Stimulated activated naive CD8-positive, alpha-beta T cell treated with anti-CD3 and anti-CD28 coated beads, Interleukin-15, amount 100 ng/mL, for 72 hours (primary cell): Measurements from ENCODE around the gene SLC9A2.

ENCODE experiments used
- ATAC-seq: fragments of 150-1000 bp; cut with Tn5 transposase; 2 replicates; pipeline ENCODE4 v1.10.0; 2021; ENCODE audit warnings: mild to moderate bottlenecking, moderate library complexity
- DNase-seq, 2 donors: peaks; one replicate each; pipeline ENCODE4 v3.0.0; 2021 to 2022
- H3K27ac Mint-ChIP-seq, 2 donors: one replicate each; pipeline ENCODE4 v1.8.0; 2022; ENCODE audit warnings: mild to moderate bottlenecking in 2 of 2, mixed read lengths in 2 of 2, moderate library complexity in 2 of 2
- H3K27me3 Mint-ChIP-seq: one replicate; pipeline ENCODE4 v1.8.0; 2022; ENCODE audit warnings: mixed read lengths
- H3K4me1 Mint-ChIP-seq: one replicate; pipeline ENCODE4 v1.8.0; 2022; ENCODE audit warnings: mild to moderate bottlenecking, mixed read lengths
- H3K4me3 Mint-ChIP-seq, 2 donors: one replicate each; pipeline ENCODE4 v1.8.0; 2022; ENCODE audit warnings: mild to moderate bottlenecking in 2 of 2, mixed read lengths in 2 of 2, moderate library complexity in 1 of 2
- H3K9me3 Mint-ChIP-seq, 2 donors: one replicate each; pipeline ENCODE4 v1.8.0; 2022; ENCODE audit warnings: mixed read lengths in 2 of 2

SLC9A2 gene

GRCh38 chr2:102724553-102724952 lies 105.2 kb downstream of the SLC9A2 start:
- H3K9me3 Mint-ChIP-seq: no peaks in the 10 kb centered on the region
- no peak overlapping the region for H3K4me3 Mint-ChIP-seq
- ATAC-seq: no peak
- no peaks in the 10 kb centered on the region for H3K4me1 Mint-ChIP-seq
- H3K27me3 Mint-ChIP-seq: no peaks in the 10 kb centered on the region
- DNase-seq: no peak
- no peak overlapping the region for H3K27ac Mint-ChIP-seq

- Mint-ChIP-seq H3K9me3 (no peaks in the 10 kb centered on the region), H3K4me1 (no peaks in the 10 kb centered on the region), H3K4me3 (no peak overlapping the region), H3K27ac (no peak overlapping the region), H3K27me3 (no peaks in the 10 kb centered on the region)
- DNase-seq (no peak), ATAC-seq (no peak)
Measured at GRCh38 chr2:102726128-102727087, 107.1 kb downstream of the SLC9A2 start.

- H3K9me3 Mint-ChIP-seq: no peaks in the 10 kb centered on the region
- peak overlapping the region; percentile 27 to 97 for H3K27ac Mint-ChIP-seq
- ATAC-seq (peak; percentile 1), DNase-seq (no peak)
- no peaks in the 10 kb centered on the region for H3K27me3 Mint-ChIP-seq
- peak overlapping the region; percentile 95 to 97 for H3K4me3 Mint-ChIP-seq
- H3K4me1 Mint-ChIP-seq: peaks cover 42% of the 10 kb centered on the region
Measured at GRCh38 chr2:102735416-102736109, 116.2 kb downstream of the SLC9A2 start.

GRCh38 chr2:102736110-102736409 lies 116.7 kb downstream of the SLC9A2 start:
- DNase-seq (no peak), ATAC-seq (peak; percentile 41)
- Mint-ChIP-seq H3K27me3 (no peaks in the 10 kb centered on the region), H3K4me3 (peak overlapping the region; percentile 95 to 97), H3K27ac (peak overlapping the region; percentile 94 to 97), H3K9me3 (no peaks in the 10 kb centered on the region), H3K4me1 (peaks cover 42% of the 10 kb centered on the region)

GRCh38 chr2:102736410-102737409 lies 117.4 kb downstream of the SLC9A2 start:
- Mint-ChIP-seq H3K4me1 (peaks cover 42% of the 10 kb centered on the region), H3K27me3 (no peaks in the 10 kb centered on the region), H3K27ac (peak overlapping the region; percentile 94 to 97), H3K4me3 (peak overlapping the region; percentile 95 to 97), H3K9me3 (no peaks in the 10 kb centered on the region)
- DNase-seq: peak; percentile 83 to 85
- peak; percentile 95 for ATAC-seq

GRCh38 chr2:102737431-102737830 lies 118.1 kb downstream of the SLC9A2 start:
- Mint-ChIP-seq H3K9me3 (no peaks in the 10 kb centered on the region), H3K4me1 (peaks cover 42% of the 10 kb centered on the region), H3K27ac (peak overlapping the region in 1 of 2 donors; percentile 66), H3K4me3 (peak overlapping the region; percentile 95 to 97), H3K27me3 (no peaks in the 10 kb centered on the region)
- ATAC-seq: no peak
- no peak for DNase-seq

GRCh38 chr2:102743259-102743658 lies 123.9 kb downstream of the SLC9A2 start:
- DNase-seq (no peak), ATAC-seq (no peak)
- Mint-ChIP-seq H3K4me3 (no peak overlapping the region), H3K4me1 (peaks cover 7% of the 10 kb centered on the region), H3K27ac (no peak overlapping the region), H3K9me3 (peaks cover 0 to 10% of the 10 kb centered on the region in 2 donors), H3K27me3 (no peaks in the 10 kb centered on the region)

- Mint-ChIP-seq H3K27me3 (no peaks in the 10 kb centered on the region), H3K4me1 (peaks cover 5% of the 10 kb centered on the region), H3K9me3 (peaks cover 0 to 10% of the 10 kb centered on the region in 2 donors), H3K4me3 (no peak overlapping the region), H3K27ac (no peak overlapping the region)
- DNase-seq: no peak
- ATAC-seq: no peak
Measured at GRCh38 chr2:102748107-102748506, 128.8 kb downstream of the SLC9A2 start.

GRCh38 chr2:102749938-102750337 lies 130.6 kb downstream of the SLC9A2 start:
- H3K4me3 Mint-ChIP-seq: no peak overlapping the region
- H3K27ac Mint-ChIP-seq: no peak overlapping the region
- H3K9me3 Mint-ChIP-seq: peaks cover 0 to 5% of the 10 kb centered on the region in 2 donors
- H3K27me3 Mint-ChIP-seq: no peaks in the 10 kb centered on the region
- ATAC-seq: no peak
- peaks cover 5% of the 10 kb centered on the region for H3K4me1 Mint-ChIP-seq
- DNase-seq: no peak

- Mint-ChIP-seq H3K4me3 (no peak overlapping the region), H3K4me1 (peaks cover 5% of the 10 kb centered on the region), H3K27me3 (no peaks in the 10 kb centered on the region), H3K27ac (no peak overlapping the region), H3K9me3 (no peaks in the 10 kb centered on the region)
- ATAC-seq: peak; percentile 35
- no peak for DNase-seq
Measured at GRCh38 chr2:102753563-102754159, 134.3 kb downstream of the SLC9A2 start.

GRCh38 chr2:102754456-102755145 lies 135.2 kb downstream of the SLC9A2 start:
- Mint-ChIP-seq H3K4me1 (peaks cover 5% of the 10 kb centered on the region), H3K27me3 (no peaks in the 10 kb centered on the region), H3K27ac (no peak overlapping the region), H3K9me3 (no peaks in the 10 kb centered on the region), H3K4me3 (no peak overlapping the region)
- ATAC-seq (no peak), DNase-seq (no peak)

GRCh38 chr2:102755284-102755683 lies 135.9 kb downstream of the SLC9A2 start:
- no peaks in the 10 kb centered on the region for H3K27me3 Mint-ChIP-seq
- no peak for ATAC-seq
- no peak for DNase-seq
- H3K4me3 Mint-ChIP-seq: no peak overlapping the region
- no peak overlapping the region for H3K27ac Mint-ChIP-seq
- H3K9me3 Mint-ChIP-seq: no peaks in the 10 kb centered on the region
- peaks cover 2% of the 10 kb centered on the region for H3K4me1 Mint-ChIP-seq

GRCh38 chr2:102758439-102758838 lies 139.1 kb downstream of the SLC9A2 start:
- ATAC-seq (no peak), DNase-seq (no peak)
- Mint-ChIP-seq H3K27me3 (no peaks in the 10 kb centered on the region), H3K27ac (no peak overlapping the region), H3K9me3 (no peaks in the 10 kb centered on the region), H3K4me1 (no peaks in the 10 kb centered on the region), H3K4me3 (no peak overlapping the region)
